Forelimb muscle (tissue), 1 donor: Measurements from ENCODE around the gene PMEL. TPM values are rescaled to one million over a fixed set of nuclear protein-coding genes. Genes with fewer than 3 reads are reported as not detected.
A peak's percentile ranks its signal among the peaks of the same experiment; 100 is the strongest.

ENCODE experiments used
- DNase-seq: peaks from one replicate; pipeline ENCODE4 v3.0.0-alpha.2; 2013; ENCODE audit warnings: low read depth
- polyA plus RNA-seq: library from polyadenylated mRNA; unstranded; fragments of 120-200 nt; gene quantifications from one replicate; pipeline ENCODE4 v1.2.1, GENCODE V29; 2013; ENCODE audit not compliant: insufficient read length

PMEL gene
- polyA plus RNA-seq, 1 donor: 1.1 TPM

DNA sequence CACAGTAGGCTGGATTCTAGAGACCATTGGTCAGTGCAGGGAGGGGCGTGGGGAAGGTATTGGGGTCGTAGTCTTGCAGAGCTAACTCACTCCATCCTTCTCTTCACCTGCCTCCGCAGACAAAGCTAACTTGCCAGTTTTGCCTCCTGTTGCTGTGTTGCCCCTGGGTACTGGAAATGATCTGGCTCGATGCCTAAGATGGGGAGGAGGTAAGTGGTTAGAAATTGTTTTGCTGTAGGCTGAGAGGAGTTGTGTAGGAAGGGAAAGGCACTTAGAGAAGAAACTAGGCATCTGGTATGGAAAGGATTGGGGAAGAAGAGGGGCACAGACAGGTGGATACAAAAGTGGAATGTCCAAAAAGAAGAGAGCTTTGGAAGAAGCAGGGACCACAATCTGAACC, 23.8 kb downstream of the PMEL start:
- DNase-seq: no peak

DNA sequence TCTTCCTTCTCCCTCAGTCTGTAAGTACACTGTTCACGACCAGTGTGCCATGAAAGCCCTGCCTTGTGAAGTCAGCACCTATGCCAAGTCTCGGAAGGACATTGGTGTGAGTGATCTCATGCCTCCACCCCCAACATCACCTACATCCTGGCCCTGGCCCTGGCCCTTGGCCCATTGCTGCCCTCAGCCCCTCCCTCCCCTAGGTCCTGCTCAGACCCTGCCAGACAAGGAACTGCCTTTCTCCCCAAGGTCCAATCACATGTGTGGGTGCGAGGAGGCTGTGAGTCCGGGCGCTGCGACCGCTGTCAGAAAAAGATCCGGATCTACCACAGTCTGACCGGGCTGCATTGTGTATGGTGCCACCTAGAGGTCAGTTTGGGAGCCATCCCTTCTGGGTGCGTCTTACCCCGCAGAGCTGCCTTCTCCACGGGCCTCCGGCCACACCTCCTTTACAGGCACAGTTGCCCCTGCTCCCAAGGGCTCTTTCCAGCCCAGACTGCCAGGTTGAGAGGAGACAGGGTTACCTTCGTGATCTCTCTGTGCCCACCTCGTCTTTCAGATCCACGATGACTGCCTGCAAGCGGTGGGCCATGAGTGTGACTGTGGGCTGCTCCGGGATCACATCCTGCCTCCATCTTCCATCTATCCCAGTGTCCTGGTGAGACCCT, 25.6 kb downstream of the PMEL start:
- peak; percentile 69 for DNase-seq

DNA sequence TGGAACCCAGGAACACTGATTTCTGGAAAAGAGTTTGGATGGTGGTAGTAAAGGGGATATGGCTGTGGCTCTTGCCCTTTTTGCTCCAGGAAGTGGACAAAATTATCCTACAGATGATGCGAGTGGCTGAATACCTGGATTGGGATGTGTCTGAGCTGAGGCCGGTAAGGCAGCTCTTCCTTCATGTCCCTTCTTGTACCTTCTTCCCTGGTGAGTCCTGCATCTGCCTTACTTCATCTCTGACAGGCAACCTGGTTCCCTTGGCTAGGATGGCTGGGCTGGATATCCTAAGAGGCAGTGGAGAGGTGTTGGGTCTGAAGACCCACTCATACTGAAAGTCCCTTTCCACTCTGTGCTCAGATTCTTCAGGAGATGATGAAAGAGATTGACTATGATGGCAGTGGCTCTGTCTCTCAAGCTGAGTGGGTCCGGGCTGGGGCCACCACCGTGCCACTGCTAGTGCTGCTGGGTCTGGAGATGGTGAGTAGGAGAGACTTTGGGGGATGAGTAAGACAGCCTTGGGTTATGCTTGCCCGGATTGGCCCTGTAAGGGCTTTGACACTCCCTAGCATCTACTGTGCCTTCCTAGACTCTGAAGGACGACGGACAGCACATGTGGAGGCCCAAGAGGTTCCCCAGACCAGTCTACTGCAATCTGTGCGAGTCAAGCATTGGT, 26.9 kb downstream of the PMEL start:
- no peak for DNase-seq

DNA sequence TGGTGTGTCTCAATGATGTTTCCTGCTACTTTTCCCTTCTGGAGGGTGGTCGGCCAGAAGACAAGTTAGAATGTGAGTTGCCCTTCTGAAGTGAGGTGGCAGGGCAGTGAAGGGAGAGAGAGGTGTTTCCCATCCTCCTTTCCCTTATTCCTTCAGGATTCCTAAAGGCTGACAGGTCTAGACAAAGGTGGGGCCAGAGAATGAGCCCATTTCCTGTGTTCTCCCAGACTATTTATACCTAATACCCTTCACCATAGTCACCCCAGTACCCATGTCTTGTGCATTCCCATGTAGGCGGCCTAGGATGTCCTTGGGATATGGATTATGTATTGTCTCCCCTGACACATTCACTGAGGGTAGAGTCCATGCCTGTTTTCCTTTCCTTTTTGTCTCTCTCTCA, 27.9 kb downstream of the PMEL start:
- DNase-seq: no peak

DNA sequence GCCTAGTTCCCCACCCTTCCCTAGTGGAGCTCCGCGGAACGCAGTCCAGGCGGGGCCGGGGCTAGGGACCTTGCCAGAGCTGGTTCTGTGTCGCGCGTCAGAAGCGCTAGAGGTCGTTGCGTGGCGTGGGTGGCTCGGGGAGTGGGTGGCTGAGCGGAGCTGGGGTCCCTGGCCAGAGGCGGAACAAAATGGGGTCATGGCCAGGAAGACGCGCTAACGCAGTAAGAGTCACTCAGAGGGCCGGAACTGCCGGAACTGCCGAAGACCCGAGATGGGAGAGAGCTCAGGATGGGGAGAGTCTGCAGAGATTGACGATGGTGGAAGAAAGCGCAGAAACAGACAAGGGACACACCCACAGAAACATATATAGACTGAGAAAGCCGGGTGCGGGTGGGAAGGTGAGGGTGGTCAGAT, 30.1 kb downstream of the PMEL start:
- no peak for DNase-seq

DNA sequence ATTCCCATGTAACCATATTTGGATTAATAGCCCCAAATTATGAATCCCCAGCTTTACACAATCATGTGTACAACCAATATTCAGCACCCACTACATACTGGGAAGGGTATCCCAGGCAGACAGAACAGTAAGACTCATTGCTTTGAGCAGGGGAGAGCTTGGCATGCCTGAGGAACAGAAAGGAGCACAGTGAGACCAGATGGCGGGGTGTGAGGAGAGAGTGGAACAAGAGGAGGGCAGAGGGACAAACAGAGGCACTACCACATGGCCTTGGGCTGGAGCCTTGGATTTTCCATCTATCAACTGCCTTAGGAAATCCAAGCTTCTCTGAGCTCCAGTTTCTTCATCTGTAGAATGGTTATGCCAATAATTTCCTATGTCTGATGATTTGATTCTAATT, 31.1 kb downstream of the PMEL start:
- no peak for DNase-seq

DNA sequence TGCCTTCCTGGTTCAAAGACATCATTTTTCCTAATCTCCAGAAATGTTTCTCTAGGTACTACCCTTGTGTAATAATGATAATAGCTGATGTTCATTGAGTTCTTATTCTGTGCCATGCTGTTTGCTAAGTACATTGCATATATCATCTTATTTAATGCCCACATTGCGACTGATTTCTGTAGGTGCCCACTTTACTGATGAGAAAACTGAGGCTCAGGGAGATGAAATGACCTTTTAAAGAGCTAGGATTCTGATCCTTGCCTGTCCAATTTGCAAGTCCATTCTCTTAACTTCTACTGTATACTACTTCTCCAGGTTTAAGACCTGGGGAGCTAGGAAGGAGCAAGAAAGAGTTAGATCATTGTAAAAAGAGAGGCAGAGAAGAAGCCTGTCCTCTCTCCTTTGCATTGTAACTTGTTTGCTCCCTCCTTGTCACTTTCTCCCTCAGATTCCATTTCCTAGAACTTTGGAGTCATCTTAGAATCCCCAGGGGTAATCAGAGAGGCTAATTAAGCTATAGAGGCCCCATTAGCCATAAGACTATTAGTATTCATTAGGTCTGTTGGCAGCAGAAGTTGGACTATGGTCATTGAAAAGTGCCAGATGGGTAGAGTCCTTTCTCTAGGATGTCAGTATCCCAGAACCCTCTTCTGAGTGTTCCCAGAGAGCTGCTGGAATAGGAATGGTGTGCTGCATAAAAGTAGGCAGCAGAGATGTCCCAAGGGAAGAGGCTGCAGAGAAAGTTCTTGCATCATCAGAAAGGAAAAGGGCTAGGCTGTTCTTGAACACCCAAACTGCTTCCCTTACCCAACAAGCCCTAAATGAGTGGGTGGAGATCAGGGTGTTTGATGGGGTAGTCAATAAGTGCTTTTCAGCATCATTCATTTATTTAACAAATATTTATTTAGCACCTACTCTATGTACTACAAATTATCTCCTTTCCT, 31.8 kb downstream of the PMEL start:
- no peak for DNase-seq

DNA sequence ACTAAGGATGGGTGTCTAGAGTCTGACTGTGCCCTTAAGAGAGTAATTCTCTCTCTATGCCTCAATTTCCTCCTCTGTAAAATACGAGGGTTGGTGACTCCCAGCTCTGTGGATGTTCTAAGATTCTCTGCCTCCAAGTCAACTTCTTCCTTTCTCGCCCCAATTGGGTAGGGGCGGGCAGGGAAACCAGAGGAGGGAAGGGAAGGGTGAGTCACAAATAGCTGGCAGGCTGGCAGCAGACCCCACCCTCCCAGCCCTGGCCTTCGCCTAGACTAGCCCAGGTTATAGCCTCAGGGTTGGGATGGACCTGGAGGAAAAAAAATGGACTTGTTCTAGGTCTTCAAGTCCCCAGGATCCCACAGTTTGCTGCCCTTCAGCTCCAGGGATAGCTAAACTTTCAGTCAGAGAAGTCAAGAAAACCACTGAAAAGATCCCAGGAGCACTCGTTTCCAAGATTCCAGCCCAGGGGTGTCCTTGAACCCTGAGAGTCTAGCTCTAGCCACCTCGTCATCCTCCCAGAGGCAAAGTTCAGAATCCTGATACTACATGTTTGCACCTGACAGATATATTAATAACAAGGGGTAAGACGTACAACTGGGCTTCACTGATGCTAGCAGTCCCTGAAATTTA, 32.6 kb downstream of the PMEL start:
- DNase-seq: no peak

DNA sequence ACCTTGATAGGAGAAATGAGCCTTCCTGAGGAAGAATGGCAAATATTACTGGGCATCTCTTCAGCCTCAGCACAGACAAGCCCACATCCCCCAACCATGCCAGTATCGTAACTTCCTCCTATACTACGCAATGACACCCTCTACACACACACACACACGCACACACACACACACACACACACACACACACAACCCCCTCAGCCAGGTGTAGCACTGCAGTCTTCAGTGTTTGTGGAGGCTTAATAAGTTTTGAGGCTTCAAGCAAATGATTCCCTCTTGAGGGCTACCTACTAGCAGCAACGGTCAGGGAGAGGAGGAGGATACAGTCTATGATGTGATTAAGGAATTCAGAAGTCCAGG, 33.3 kb downstream of the PMEL start:
- DNase-seq: no peak

DNA sequence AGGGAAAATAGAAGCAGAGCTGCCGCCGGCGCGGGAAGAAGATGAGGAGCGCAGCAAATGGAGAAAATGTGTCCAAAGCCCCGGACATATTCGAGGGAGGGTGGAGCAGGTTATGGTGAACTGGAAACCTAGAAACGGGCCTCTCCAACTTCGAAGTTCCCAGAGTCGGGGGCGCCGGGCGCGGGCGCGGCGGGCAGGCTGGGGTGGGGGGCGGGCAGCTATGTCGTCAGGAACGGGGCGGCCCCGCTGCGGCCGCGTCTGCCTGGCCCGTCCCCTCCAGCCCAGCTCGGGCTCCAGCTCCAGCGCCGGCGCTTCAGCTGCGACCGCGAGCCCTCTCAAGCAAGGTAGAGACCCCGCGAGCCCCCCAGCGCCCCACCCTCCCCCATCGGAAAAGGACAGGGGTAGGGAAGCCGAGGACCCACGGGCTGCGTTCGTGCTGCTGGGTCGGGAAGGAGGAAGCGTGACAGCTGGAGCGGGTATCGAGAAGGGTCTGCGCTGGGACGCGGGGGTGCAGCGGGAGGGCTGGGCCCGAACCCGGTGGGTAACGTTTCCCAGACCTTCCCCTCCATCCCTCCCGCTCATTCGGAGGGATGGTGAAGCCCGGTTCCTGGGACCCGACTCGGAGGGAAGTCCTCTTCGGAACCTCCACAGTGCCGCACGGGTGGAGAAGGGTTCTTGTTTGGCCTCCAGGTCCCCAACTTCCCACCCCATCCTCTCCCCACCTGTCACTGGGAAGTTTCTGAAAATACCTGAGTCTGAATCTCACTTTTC, 33.9 kb downstream of the PMEL start:
- peak; percentile 17 for DNase-seq

DNA sequence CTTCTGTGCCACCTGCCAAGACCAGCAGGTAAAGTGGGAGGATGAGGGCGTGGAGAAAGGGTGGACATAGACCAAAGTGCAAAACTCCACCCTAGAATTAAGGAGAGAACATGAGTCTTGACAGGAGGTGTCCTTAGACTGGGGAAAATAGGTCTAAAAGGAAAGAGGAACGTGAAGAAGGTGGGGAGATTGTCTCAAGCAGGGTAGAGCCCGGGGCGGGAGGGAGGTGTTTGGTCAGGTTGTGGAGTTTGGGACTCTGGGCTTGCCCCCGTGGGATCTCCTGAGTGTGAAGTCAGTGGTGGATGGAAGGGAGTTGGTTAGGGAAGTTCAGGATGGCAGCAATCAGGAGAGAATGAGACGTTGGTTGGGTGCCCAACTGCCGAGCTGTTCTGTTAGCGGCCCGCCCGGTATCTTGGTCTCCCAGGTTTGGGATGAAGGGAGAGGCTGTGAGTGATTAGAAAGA, 34.5 kb downstream of the PMEL start:
- DNase-seq: no peak

DNA sequence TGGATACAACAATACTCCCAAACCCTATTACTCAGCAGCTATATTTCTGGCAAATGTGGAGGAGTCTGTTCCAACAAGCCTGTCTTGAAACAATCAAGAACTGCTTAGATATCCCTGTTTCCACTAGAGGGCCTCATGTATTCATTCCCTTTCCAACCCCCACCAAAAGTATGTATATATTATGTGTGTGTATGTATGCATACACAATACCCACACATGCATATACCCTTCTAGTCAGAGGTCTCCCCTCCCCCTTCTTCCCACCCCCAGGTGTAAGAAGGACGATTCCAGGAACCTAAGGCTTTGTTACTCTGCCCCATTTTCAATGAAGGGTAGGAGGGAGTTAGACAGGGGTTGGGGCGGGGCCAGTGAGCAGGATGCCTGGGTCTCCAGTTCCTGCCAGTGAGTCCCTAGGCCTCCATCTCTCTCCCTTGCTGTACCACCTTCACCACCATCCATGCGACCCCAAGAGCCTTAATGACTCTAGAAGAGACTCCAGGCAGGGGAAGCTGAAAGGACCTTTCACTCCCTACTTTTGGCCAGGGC, 35.0 kb downstream of the PMEL start, which contains the start of gene DGKA:
Gene DGKA, plus strand, starts transcription at position 392 of the 546 bp plus-strand sequence. CDS start 5,342 bp downstream, outside the sequence.
- DNase-seq: peak; percentile 75

DNA sequence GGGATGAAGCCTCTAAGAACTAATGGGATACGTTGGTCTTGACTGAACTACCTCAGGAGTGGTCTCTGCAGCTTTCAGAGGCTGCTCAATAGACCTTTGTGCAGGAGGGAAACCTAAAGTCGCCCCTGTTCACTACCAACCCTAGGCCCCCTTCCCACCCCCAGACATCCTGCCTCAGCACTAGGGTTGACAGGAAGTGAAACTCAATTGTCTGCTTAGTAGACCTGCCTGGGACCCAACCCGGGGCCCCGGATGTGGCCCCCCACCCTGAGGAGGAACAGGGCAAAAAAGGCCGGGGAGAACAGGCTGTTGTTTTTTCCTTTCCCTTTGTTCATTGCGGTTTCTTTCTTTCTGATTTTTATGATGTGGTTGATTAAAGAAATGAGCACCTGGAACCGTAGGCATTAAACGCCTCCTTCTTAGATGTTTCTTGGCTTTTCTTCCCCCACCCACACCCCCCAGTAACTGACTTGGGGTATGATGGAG, 36.5 kb downstream of the PMEL start:
- DNase-seq: no peak

DNA sequence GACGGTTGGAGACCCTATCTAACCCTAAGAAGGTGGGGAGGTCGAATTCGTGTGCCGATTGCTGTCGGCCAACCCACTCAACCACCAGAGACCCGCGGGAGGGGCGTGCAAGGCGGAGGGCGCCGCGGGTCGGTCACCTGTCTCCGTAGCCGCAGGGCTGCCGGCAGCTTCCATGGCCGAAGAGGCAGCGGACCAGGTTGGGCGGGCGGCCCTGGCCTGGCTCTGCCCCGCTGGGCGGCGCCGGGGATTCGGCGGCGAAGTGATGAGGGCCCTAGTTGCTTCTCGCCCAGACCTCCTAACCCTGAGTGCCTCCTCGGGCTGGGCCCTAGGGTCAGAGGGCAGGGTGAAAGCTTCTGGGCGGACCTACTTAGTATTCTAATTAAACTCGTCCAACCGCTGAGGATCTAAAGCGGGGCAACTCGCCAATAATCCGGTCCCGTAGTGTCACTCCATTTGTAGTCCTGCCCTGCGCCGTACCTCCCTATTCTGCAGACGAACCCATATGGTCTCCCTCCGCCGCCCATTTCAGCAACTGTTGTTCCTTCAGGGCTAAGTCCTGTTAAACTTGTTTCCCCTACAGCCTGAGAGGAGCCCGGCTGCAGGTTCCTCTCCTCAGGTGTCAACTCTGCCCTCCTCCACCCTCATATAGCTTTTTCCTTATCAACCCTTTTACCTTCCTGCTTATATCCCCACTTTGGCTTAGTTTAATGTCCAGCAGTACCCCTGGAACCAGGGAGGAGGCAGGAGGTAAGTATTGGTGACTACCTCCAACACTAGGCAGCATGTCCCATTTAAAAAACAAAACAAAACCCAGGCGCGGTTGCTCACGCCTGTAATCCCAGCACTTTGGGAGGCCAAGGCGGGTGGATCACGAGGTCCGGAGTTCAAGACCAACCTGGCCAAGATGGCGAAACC, 38.0 kb downstream of the PMEL start, which contains the start of gene PYM1:
Gene PYM1, minus strand, starts transcription at position 307 of the 915 bp plus-strand sequence. Its CDS starts 133 bp downstream, at position 174.
- DNase-seq: peak; percentile 39

DNA sequence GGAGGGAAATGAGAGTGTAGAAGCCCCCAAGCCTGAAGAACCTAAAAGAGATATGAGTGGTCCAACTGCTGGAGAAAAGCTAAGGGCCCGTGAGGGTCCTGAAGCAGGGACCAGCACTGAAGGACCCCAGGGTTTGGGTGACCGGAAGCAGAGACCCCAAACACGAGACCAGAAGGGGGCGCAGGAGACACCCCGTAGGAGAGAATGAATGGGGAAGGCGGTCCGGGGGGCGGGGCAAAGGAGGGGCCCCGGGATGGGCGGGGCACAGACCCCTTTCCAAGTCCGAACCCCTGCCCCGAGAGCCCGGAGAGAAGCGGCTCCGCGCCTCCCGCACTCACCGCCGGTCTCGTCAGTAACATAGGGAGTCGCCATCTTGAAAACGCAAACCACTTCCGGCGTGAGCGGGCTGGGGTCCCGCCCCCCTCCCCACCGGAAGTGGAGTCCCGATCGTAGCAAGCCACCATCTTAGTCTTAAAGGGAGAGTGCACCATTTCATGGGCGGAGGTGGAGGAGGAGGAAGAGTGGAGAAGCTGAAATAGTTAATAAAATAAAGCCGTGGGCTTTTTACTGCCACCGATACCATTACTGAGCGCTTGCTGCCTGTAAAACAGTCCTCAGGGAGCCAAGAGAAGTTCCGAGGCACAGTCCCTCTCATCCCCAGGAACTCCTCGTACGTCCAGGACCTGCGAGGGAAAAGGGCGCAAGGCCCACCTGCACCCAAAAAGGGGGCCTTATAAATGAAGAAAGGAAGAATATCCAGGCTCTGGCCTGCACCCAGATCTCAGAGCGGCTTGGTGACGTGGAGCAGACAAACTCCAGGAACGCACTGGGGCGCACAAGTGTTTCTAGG, 38.9 kb downstream of the PMEL start:
- DNase-seq: peak; percentile 83

DNA sequence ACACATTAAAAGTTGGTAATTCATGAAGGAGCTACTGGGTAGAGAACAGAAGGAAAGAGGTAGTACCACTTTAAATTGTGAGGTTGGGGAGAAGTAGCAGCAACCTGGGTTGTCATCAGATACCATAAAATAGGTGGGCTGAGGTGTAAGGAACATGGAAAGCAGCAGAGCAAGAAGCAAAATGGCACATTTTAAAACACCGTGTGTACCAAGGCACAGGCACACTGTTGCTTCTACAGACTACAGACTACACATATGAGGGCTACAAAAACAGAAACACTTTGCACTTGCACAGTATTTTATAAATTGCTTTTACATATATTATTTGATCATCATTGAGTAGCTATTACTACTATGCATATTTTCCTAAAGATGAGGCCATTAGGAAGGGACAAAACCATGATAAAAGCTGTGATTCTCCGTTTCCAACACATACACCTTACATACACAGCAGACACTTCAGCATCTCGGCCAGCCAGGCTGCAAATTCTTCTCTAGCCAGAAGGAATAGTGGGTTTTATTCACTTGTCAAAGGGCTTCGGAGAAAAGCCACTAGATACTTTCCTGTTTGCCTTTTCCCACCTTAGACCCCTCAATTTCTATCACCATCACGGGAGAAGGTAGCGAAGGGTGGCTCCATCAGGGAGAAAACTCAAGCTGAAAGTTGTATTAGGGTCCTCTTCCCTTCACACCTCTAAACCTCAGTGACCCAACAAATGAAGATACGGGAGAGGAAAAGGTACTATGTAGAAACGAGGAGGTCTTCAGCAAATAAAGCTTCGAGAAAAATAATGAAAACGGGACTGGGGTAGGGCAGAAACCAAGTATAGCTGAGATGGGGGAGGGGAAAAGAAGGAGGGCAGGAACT, 39.7 kb downstream of the PMEL start:
- DNase-seq: no peak

DNA sequence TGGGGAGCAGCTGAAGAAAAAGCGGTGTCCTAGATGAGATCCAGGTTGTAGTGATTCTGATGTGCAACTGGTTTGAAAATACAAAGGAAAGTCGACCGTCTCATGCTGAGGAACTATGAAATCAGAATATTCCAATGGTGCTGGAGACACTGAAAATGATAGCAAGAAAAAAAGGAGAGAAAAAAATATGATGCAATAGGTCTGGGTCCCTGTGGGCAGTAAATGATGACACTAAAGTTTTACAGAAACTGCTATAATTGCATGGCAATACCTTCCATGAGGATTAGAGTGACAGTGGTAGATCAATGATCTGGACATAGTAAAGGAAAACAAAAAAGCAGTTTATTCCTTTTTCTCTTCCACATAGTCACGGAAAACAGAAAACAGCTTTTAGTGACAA, 40.5 kb downstream of the PMEL start:
- DNase-seq: no peak
